ENCODE measurements around the gene CNTNAP2. TPM values are rescaled to one million over a fixed set of nuclear protein-coding genes. Genes with fewer than 3 reads are reported as not detected.

CNTNAP2 gene
- total RNA-seq, 4 donors from 2014 or later, result 0.25 to 0.89 (median 0.30) TPM; not detected in 1

DNA sequence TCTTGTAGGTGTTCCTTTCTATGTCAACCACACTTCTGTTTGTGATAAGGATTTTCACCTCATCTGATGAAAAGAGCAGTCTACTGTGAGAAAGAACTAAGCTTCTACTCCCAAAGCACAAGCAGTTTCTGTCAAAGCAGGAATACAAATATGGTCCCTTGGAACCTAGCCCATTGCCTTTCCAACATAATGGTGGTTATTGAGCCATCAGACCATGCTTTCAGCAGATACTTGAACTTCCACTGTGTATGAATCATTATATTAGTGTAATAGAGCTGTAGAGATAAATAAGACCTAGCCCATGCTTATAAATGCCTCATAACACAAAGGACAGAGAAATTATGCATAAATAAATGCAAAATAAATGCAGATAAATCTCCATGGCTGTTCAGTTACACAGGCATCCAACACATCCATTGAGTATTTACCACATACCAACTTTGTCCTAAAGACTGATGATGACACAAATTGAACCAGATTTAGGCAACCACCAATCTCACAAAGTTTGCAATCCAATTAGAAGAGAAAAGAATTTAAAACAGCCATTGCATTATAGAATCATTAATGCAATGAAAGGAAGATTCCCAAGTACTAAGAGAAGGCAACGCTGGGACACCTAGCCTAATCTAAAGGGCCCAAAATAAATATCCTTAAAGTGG lies 1744.6 kb downstream of the CNTNAP2 start:
- Histone ChIP-seq H3K27ac (no peak overlapping the region), H3K36me3 (no peaks in the 10 kb centered on the region), H3K4me1 (no peaks in the 10 kb centered on the region), H3K9me3 (no peaks in the 10 kb centered on the region), H3K4me3 (no peak overlapping the region), H3K27me3 (no peaks in the 10 kb centered on the region)
- 95% methylated on average over 1 of the region's 1 CpG for WGBS
- no peak for DNase-seq (ENCODE audit: low spot score in 2 of 2)
- no peak for TF ChIP-seq EP300 (IDR thresholded peaks at IDR 0.05)
- TF ChIP-seq, protein P1, sequence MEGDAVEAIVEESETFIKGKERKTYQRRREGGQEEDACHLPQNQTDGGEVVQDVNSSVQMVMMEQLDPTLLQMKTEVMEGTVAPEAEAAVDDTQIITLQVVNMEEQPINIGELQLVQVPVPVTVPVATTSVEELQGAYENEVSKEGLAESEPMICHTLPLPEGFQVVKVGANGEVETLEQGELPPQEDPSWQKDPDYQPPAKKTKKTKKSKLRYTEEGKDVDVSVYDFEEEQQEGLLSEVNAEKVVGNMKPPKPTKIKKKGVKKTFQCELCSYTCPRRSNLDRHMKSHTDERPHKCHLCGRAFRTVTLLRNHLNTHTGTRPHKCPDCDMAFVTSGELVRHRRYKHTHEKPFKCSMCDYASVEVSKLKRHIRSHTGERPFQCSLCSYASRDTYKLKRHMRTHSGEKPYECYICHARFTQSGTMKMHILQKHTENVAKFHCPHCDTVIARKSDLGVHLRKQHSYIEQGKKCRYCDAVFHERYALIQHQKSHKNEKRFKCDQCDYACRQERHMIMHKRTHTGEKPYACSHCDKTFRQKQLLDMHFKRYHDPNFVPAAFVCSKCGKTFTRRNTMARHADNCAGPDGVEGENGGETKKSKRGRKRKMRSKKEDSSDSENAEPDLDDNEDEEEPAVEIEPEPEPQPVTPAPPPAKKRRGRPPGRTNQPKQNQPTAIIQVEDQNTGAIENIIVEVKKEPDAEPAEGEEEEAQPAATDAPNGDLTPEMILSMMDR (IDR thresholded peaks at IDR 0.05), result no peak
- TF ChIP-seq POLR2AphosphoS5 (IDR thresholded peaks at IDR 0.05), result no peak
- TF ChIP-seq POLR2A (IDR thresholded peaks at IDR 0.05), result no peak

DNA sequence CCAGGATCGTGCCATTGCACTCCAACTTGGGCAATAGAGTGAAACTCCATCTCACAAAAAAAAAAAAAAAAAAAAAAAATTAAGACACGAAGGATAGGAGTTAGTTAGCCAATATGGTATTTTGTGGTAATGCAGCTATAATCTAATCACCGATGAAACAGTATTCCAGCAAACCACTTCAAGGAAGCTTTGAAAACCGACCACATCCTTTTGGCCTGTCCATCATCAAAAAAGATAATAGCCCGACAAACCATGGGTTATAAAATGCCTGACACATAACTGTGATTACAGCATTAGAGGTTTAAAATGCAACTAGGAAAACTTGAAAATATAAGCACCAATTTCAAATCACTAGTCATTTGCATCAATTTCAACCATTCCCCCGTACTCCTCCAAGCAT lies 1745.3 kb downstream of the CNTNAP2 start:
- Histone ChIP-seq H3K36me3 (no peaks in the 10 kb centered on the region), H3K4me1 (no peaks in the 10 kb centered on the region), H3K9me3 (no peaks in the 10 kb centered on the region), H3K27ac (no peak overlapping the region), H3K27me3 (no peaks in the 10 kb centered on the region), H3K4me3 (no peak overlapping the region)
- no peak for DNase-seq (ENCODE audit: low spot score in 2 of 2)
- WGBS, result 82% methylated on average over 6 of the region's 6 CpGs
- TF ChIP-seq POLR2AphosphoS5 (IDR thresholded peaks at IDR 0.05) (no peak), POLR2A (IDR thresholded peaks at IDR 0.05) (no peak)
- TF ChIP-seq, protein P1 (IDR thresholded peaks at IDR 0.05), result no peak

DNA sequence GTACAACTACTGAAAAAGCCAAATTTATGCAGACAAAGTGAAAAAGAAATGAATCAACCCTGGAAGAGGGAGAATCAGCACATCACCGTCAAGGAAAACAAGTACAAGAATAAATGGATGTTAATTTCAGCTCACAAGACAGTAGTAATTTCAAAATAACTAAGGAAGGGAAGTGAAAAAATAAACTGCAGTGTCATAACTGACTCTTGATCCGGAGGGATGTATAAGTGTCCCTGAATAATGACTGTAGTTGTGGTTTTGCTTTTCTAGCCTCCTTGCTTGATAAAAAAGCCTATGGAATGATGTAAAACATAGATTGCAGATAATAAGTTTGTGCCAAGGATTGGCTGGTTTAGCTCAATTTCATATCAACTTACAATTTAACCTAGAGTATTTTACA lies 1752.9 kb downstream of the CNTNAP2 start:
- no peak for DNase-seq (ENCODE audit: low spot score in 2 of 2)
- Histone ChIP-seq H3K27me3 (no peaks in the 10 kb centered on the region), H3K27ac (no peak overlapping the region), H3K9me3 (no peaks in the 10 kb centered on the region), H3K36me3 (no peaks in the 10 kb centered on the region), H3K4me3 (no peak overlapping the region), H3K4me1 (no peaks in the 10 kb centered on the region)
- TF ChIP-seq POLR2AphosphoS5 (IDR thresholded peaks at IDR 0.05), result no peak
- TF ChIP-seq POLR2A (IDR thresholded peaks at IDR 0.05), result no peak
- TF ChIP-seq EP300 (IDR thresholded peaks at IDR 0.05), result no peak
- TF ChIP-seq, protein P1 (IDR thresholded peaks at IDR 0.05), result no peak
- 62% methylated on average over 2 of the region's 2 CpGs for WGBS

DNA sequence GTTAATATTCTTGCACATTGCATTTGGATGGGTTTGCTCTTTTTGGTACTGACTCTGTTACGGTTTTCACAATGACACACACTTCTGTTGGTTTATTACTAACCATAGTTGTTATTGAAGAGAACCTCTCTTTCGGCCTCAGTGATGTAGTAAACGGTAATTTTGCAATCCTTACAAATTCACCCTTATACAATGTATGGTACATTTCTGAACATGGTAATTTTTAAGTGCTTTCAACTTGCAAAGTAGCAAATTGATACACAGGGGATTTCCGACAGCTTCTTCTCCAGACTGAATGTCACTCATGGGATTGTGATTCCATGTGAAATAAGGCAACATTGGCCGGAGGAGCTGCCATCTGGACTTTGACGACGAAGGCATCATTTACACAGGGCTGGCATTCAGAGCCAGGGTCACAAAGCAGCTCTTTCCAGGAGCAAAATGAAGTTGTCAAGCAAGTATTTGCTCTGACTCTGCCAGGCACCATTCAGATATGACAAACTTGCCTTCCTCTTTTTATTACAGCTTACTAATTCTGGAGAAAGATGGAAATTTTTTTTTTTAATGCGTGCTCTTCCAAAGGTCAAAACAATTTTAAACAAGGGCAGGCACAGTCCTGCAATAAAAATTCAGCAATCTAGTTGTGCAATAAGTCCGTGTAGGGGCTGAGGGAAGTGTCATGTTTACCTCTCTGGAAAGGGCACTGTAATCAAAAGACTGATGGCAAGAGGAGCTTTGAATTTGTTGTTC lies 1762.5 kb downstream of the CNTNAP2 start:
- no peak for DNase-seq (ENCODE audit: low spot score in 2 of 2)
- 49% methylated on average over 9 of the region's 9 CpGs for WGBS
- no peak overlapping the region for H3K27ac ChIP-seq
- no peaks in the 10 kb centered on the region for H3K36me3 ChIP-seq
- H3K4me1 ChIP-seq, result no peaks in the 10 kb centered on the region
- no peaks in the 10 kb centered on the region for H3K27me3 ChIP-seq
- TF ChIP-seq EP300 (IDR thresholded peaks at IDR 0.05) (no peak), POLR2A (IDR thresholded peaks at IDR 0.05) (no peak), POLR2AphosphoS5 (IDR thresholded peaks at IDR 0.05) (no peak)
- no peak overlapping the region for H3K4me3 ChIP-seq
- no peaks in the 10 kb centered on the region for H3K9me3 ChIP-seq

DNA sequence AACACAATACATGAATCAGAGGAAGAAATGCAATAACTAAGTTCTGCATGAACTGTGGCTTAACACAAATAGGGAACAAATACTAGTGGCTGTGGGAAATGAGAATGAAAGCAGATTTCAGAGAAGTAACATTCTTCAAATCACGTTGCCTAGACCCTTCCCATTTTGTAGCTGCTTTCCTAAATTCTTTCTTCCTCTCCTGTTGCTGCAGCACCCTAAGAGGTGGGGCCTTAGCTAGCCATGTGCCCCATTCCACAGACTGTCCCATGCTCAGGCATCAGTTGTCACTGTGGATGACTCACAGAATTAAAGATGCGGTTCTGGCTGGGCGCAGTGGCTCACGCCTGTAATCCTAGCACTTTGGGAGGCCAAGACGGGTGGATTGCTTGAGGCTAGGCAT lies 1769.3 kb downstream of the CNTNAP2 start:
- 74% methylated on average over 5 of the region's 5 CpGs for WGBS
- DNase-seq (ENCODE audit: low spot score in 2 of 2), result no peak
- H3K27ac ChIP-seq, result no peak overlapping the region
- H3K27me3 ChIP-seq, result no peaks in the 10 kb centered on the region
- TF ChIP-seq POLR2AphosphoS5 (IDR thresholded peaks at IDR 0.05) (no peak), EP300 (IDR thresholded peaks at IDR 0.05) (no peak), POLR2A (IDR thresholded peaks at IDR 0.05) (no peak)
- TF ChIP-seq, protein P1 (IDR thresholded peaks at IDR 0.05), result no peak
- H3K4me3 ChIP-seq, result no peak overlapping the region
- no peaks in the 10 kb centered on the region for H3K36me3 ChIP-seq
- H3K4me1 ChIP-seq, result no peaks in the 10 kb centered on the region
- no peaks in the 10 kb centered on the region for H3K9me3 ChIP-seq

All from suprapubic skin (tissue), 4 donors.